LNCaP clone FGC (cell line): ENCODE measurements around the gene ADAM33.

Source experiments
- DNase-seq: peaks from one replicate; pipeline ENCODE4 v3.0.0-alpha.2; 2011; ENCODE audit warnings: low read depth
- H3K4me3 ChIP-seq: 2 replicates; pipeline ENCODE4 v1.5.1; 2011; ENCODE audit warnings: mild to moderate bottlenecking, low read depth, low read length, control low read depth
- CTCF ChIP-seq: IDR thresholded peaks from 2 replicates; pipeline ENCODE4 v1.5.1; 2012; ENCODE audit warnings: mild to moderate bottlenecking; ENCODE audit not compliant: control insufficient read depth, insufficient read depth; ENCODE audit errors: extremely low read depth

Gene ADAM33

GRCh38 chr20:3673221-3674070 lies 8.4 kb downstream of the ADAM33 start:
- DNase-seq = no peak
- no peak overlapping the region for H3K4me3 ChIP-seq
- TF ChIP-seq CTCF = no peak

- no peak for DNase-seq
- H3K4me3 ChIP-seq = no peak overlapping the region
Observed at GRCh38 chr20:3672547-3673171, 9.2 kb downstream of the ADAM33 start.

GRCh38 chr20:3671986-3672546 lies 9.7 kb downstream of the ADAM33 start:
- TF ChIP-seq CTCF = no peak
- H3K4me3 ChIP-seq = no peak overlapping the region
- DNase-seq = no peak

More at GRCh38 chr20:3672547-3673171, 9.2 kb downstream of the ADAM33 start:
- no peak; the same call in 1 of the 2 replicates for TF ChIP-seq CTCF

GRCh38 chr20:3670945-3671344 lies 10.9 kb downstream of the ADAM33 start:
- no peak for TF ChIP-seq CTCF
- no peak overlapping the region for H3K4me3 ChIP-seq
- DNase-seq = no peak

GRCh38 chr20:3670511-3670910 lies 11.3 kb downstream of the ADAM33 start:
- no peak for TF ChIP-seq CTCF
- DNase-seq = no peak

GRCh38 chr20:3669710-3670367 lies 12.0 kb downstream of the ADAM33 start:
- no peak for DNase-seq
- TF ChIP-seq CTCF = no peak
- no peak overlapping the region for H3K4me3 ChIP-seq

More at GRCh38 chr20:3670511-3670910, 11.3 kb downstream of the ADAM33 start:
- no peak overlapping the region for H3K4me3 ChIP-seq
